ENCODE results near the gene TAGLN3.

DNA sequence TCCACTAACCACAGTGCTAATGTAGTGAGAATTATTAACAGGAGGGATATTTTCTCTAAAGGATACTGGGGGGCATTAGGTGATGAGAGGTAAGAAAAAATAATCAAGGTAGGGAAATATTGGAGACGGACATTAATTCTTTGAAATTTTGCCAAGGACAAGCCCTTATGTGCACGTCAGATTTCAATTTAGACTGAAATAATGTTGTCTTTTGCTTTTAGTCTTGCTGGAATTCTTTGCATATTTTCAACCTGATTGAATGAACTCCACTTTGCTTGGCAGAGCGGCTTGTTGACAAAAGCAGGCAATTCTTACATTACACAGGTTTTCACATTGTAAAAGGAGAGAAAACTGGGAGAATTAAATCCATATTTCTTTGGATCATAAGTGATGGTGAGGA, 62.4 kb downstream of the TAGLN3 start:
- TF ChIP-seq SIN3A (IDR thresholded peaks at IDR 0.05; ENCODE audit: borderline replicate concordance, insufficient read depth, low read depth, low read length): no peak
- no peak for TF ChIP-seq CTCF (IDR thresholded peaks at IDR 0.05)
